Panc1 (cell line): ENCODE results near the gene ZFAND2A. TPM values are rescaled to one million over a fixed set of nuclear protein-coding genes. Genes with fewer than 3 reads are reported as not detected.

Experiments used
- ATAC-seq: fragments of 200-7000 bp; cut with Tn5 transposase; 2 replicates; pipeline ENCODE4 v1.9.1; 2020; ENCODE audit warnings: mild to moderate bottlenecking, moderate library complexity
- BruUV-seq: library from RNA; stranded (reverse); fragments of 400-500 nt; replicated peaks from 2 replicates; lab custom pipeline; 2021; lab: Mats Ljungman, UMichigan
- CTCF ChIA-PET: fragments of 300-600 bp; sonication (Branson Sonifier 250); formaldehyde crosslinking; loops from one replicate; lab custom pipeline; 2022; ENCODE audit warnings: antibody characterized with exemption; lab: Charles Lee
- POLR2A ChIA-PET: fragments of 300-600 bp; sonication (Branson Sonifier 250); formaldehyde crosslinking; loops from one replicate; lab custom pipeline; 2022; ENCODE audit warnings: antibody characterized with exemption; lab: Charles Lee
- DNase-seq: peaks from one replicate; pipeline ENCODE4 v3.0.0-alpha.2; 2010; ENCODE audit warnings: low read depth, low spot score
- H3K27ac ChIP-seq: 2 replicates; pipeline ENCODE4 v1.5.1; 2011; ENCODE audit warnings: mild to moderate bottlenecking, low read length, inconsistent platforms
- H3K27me3 ChIP-seq: fragments of 200-500 bp; sonication (Bioruptor generic); 2 replicates; pipeline ENCODE4 v1.6.0; 2014; ENCODE audit warnings: low read length, inconsistent platforms; ENCODE audit not compliant: control insufficient read depth, insufficient read depth
- H3K36me3 ChIP-seq: fragments of 200-500 bp; sonication (Bioruptor generic); 2 replicates; pipeline ENCODE4 v1.5.1; 2014; ENCODE audit warnings: inconsistent platforms, mild to moderate bottlenecking, low read length, moderate library complexity; ENCODE audit not compliant: control insufficient read depth, insufficient read depth
- H3K4me1 ChIP-seq: 2 replicates; pipeline ENCODE4 v1.5.1; 2011; ENCODE audit warnings: inconsistent platforms, mild to moderate bottlenecking, low read length, moderate library complexity; ENCODE audit not compliant: control insufficient read depth, insufficient read depth
- H3K4me3 ChIP-seq, 2 experiments: 2 replicates each; pipeline ENCODE4 v1.5.1; 2011 to 2012; ENCODE audit warnings: low read depth in 2 of 2, low read length in 2 of 2, mild to moderate bottlenecking in 2 of 2, inconsistent platforms in 1 of 2, moderate library complexity in 1 of 2
- H3K9me3 ChIP-seq: fragments of 200-500 bp; sonication (Bioruptor generic); 2 replicates; pipeline ENCODE4 v1.5.1; 2014; ENCODE audit warnings: low read depth, mild to moderate bottlenecking, inconsistent platforms, low read length, moderate library complexity; ENCODE audit not compliant: control insufficient read depth, insufficient read depth
- POLR2AphosphoS5 ChIP-seq: IDR thresholded peaks from 2 replicates; pipeline ENCODE4 v1.6.1; 2012; ENCODE audit warnings: mild to moderate bottlenecking, low read depth, low read length, moderate library complexity
- SIN3A ChIP-seq: IDR thresholded peaks from 2 replicates; pipeline ENCODE4 v1.6.1; 2012; ENCODE audit warnings: low read depth, mild to moderate bottlenecking, low read length, moderate library complexity, borderline replicate concordance; ENCODE audit not compliant: insufficient read depth
- TCF7L2 ChIP-seq: IDR thresholded peaks from 2 replicates; pipeline ENCODE4 v1.6.1; 2011; ENCODE audit warnings: mild to moderate bottlenecking, low read depth, low read length, inconsistent platforms
- in situ Hi-C: cut with HindIII; loops from 2 replicates; pipeline ENCODE4 v1.10.0; 2016; ENCODE audit warnings: low sequenced_read_pairs, low pct_unique_long_range_greater_than_20kb
- intact Hi-C: fragments of 100-400 bp; cut with micrococcal nuclease; formaldehyde crosslinking; loops from one replicate; pipeline ENCODE4 v1.10.0; 2022; ENCODE audit not compliant: unreplicated experiment
- total RNA-seq: library from RNA; stranded (reverse); gene quantifications from one replicate; pipeline ENCODE4 v1.2.1, GENCODE V29; 2021; ENCODE audit not compliant: unreplicated experiment
- TF ChIP-seq, protein P1 (sequence below): fragments of 450-650 bp; IDR thresholded peaks from 2 replicates; pipeline ENCODE4 v1.5.1; 2017; ENCODE audit warnings: mild to moderate bottlenecking
- TF ChIP-seq, protein P2 (sequence below), 2 experiments: IDR thresholded peaks; 2 replicates each; pipeline ENCODE4 v1.6.1; 2011 to 2012; ENCODE audit warnings: low read depth in 2 of 2, control low read depth in 1 of 2, low read length in 1 of 2, mild to moderate bottlenecking in 1 of 2, moderate library complexity in 1 of 2; ENCODE audit not compliant: insufficient read depth in 1 of 2

The ZFAND2A gene
- total RNA-seq, 1 experiment from 2014 or later = 24.1 TPM

DNA sequence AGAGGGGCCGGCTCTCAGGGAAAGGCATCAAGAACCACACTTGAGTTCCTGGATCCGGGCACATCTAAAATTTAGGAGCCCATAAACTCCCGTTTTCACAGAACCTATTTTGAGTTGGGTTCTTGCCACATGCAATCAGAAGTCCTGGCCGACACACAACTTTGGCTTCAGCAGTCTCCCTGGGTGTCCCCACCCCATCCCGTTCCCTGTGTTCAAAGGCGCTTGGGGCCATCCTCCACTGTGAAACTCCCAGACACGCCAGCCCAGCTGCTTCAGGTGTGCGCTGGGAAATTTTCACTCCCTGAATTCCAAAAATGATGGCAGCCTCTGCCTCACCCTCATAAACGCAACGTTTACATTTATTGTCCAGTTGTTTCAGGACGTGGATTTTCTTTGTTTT, 8.4 kb upstream of the ZFAND2A start:
- TF ChIP-seq, protein P1, sequence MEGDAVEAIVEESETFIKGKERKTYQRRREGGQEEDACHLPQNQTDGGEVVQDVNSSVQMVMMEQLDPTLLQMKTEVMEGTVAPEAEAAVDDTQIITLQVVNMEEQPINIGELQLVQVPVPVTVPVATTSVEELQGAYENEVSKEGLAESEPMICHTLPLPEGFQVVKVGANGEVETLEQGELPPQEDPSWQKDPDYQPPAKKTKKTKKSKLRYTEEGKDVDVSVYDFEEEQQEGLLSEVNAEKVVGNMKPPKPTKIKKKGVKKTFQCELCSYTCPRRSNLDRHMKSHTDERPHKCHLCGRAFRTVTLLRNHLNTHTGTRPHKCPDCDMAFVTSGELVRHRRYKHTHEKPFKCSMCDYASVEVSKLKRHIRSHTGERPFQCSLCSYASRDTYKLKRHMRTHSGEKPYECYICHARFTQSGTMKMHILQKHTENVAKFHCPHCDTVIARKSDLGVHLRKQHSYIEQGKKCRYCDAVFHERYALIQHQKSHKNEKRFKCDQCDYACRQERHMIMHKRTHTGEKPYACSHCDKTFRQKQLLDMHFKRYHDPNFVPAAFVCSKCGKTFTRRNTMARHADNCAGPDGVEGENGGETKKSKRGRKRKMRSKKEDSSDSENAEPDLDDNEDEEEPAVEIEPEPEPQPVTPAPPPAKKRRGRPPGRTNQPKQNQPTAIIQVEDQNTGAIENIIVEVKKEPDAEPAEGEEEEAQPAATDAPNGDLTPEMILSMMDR = no peak
- TF ChIP-seq POLR2AphosphoS5 (no peak), SIN3A (no peak), TCF7L2 (no peak)
- TF ChIP-seq, protein P2, sequence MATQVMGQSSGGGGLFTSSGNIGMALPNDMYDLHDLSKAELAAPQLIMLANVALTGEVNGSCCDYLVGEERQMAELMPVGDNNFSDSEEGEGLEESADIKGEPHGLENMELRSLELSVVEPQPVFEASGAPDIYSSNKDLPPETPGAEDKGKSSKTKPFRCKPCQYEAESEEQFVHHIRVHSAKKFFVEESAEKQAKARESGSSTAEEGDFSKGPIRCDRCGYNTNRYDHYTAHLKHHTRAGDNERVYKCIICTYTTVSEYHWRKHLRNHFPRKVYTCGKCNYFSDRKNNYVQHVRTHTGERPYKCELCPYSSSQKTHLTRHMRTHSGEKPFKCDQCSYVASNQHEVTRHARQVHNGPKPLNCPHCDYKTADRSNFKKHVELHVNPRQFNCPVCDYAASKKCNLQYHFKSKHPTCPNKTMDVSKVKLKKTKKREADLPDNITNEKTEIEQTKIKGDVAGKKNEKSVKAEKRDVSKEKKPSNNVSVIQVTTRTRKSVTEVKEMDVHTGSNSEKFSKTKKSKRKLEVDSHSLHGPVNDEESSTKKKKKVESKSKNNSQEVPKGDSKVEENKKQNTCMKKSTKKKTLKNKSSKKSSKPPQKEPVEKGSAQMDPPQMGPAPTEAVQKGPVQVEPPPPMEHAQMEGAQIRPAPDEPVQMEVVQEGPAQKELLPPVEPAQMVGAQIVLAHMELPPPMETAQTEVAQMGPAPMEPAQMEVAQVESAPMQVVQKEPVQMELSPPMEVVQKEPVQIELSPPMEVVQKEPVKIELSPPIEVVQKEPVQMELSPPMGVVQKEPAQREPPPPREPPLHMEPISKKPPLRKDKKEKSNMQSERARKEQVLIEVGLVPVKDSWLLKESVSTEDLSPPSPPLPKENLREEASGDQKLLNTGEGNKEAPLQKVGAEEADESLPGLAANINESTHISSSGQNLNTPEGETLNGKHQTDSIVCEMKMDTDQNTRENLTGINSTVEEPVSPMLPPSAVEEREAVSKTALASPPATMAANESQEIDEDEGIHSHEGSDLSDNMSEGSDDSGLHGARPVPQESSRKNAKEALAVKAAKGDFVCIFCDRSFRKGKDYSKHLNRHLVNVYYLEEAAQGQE (IDR thresholded peaks at IDR 0.05; ENCODE audit: insufficient read depth in 1 of 2, low read depth in 2 of 2, low read length in 1 of 2) = no peak
- Histone ChIP-seq H3K36me3 (no peaks in the 10 kb centered on the region), H3K27me3 (no peaks in the 10 kb centered on the region), H3K4me1 (no peaks in the 10 kb centered on the region), H3K27ac (no peak overlapping the region), H3K4me3 (no peak overlapping the region), H3K9me3 (no peaks in the 10 kb centered on the region)
- DNase-seq (no peak), ATAC-seq (no peak)
- in situ Hi-C loops = no loop called here
- no TSS peak for BruUV-seq
- intact Hi-C loops = no loop called here
- POLR2A ChIA-PET = no interaction called here
- CTCF ChIA-PET = interaction anchor here (0.5 to 0.7 kb wide), 2 partner anchors 9 to 205 kb away, joined by 5 to 9 read pairs; no protein-coding TSS in a partner anchor

DNA sequence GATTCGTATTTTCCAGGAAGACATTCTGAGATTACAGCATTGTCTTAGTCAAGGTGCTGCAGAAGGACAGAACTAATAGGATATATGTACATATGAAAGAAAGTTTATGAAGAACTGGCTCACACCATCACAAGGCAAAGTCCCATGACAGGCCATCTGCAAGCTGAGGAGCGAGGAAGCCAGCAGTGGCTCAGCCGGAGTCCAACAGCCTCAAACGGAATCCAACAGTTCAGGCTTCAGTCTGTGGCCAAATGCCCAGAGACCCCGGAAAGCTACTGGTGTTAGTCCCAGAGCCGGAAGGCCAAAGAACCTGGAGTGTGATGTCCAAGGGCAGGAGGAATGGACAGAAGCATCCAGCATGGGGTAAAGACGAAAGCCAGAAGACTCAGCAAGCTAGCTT, 4.4 kb upstream of the ZFAND2A start:
- ChIA-PET POLR2A (no interaction called here), CTCF (interaction anchor here (0.6 kb wide), 1 partner anchor 19 kb away, joined by 3 read pairs; no protein-coding TSS in a partner anchor)
- in situ Hi-C loops (no loop called here), intact Hi-C loops (no loop called here)
- Histone ChIP-seq H3K9me3 (no peaks in the 10 kb centered on the region), H3K27me3 (no peaks in the 10 kb centered on the region), H3K36me3 (peaks cover 3% of the 10 kb centered on the region; the same call in 1 of the 2 replicates), H3K4me1 (no peaks in the 10 kb centered on the region), H3K4me3 (no peak overlapping the region), H3K27ac (no peak overlapping the region)
- DNase-seq (no peak), ATAC-seq (no peak)
- BruUV-seq = TSS peak; percentile 12
- TF ChIP-seq, protein P1 = no peak
- TF ChIP-seq, protein P2 (IDR thresholded peaks at IDR 0.05; ENCODE audit: insufficient read depth in 1 of 2, low read depth in 2 of 2, low read length in 1 of 2) = no peak
- TF ChIP-seq POLR2AphosphoS5 (no peak), TCF7L2 (no peak), SIN3A (no peak)
